Measurements from ENCODE around the gene IGFBP1.
"Not testable (repeated sequence)": the region's sequence is repeated elsewhere in the genome, so short reads cannot be mapped to it uniquely, and the experiment has no call there.

IGFBP1 gene

DNA sequence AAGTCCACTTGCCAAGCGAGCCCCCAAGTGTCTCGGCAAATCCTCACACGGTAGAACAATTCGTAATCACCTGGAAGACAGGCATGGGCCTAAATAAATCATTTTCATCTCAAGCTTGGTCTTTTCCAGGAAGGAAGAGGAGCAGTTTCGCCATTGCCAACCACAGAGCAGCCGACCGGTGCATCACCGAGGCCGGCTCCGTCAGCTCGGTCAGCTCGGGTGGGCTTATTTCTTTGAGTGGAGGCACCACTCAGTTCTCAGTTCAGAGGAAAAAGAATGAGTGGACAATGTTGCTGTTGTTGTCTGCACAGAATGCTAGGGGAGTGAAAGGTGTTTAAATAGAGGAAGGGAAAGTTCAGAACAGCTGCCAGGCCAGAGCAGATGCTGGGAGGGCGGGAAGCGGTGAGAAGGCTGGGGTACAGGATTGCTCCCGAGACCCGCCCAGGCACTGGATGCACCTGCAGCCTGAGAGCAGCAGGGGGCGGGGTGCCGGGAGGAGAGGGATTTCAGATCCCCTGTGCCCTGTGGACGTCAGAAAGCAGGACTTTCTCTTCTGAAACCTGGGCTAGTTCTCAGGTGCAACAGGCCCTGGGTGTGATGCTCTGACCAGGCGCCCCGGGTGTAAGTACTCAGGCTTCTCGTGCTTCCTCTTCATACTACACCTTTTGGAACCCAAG, 50.5 kb downstream of the IGFBP1 start:
- DNase-seq (ENCODE audit: low spot score): no peak

DNA sequence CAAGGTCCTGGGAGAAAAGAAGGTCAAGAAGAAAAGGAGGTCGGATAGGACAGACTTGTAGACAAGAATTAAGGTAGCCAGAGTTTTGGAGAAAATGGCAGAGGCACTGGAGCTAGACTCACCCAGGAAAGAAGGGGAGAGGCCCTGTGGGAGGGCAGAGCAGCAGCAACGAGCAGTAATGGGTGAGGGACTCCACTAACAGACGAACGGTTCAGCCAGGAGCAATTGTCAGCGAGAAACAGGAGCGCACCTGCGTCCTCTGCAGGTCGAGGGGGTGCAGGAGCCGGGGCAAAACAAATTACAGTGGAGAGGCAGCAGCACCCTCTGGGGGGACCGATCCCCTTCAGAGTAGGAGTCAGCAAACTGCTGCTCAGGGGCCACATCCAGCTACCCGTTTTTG, 51.3 kb downstream of the IGFBP1 start:
- DNase-seq (ENCODE audit: low spot score): no peak

DNA sequence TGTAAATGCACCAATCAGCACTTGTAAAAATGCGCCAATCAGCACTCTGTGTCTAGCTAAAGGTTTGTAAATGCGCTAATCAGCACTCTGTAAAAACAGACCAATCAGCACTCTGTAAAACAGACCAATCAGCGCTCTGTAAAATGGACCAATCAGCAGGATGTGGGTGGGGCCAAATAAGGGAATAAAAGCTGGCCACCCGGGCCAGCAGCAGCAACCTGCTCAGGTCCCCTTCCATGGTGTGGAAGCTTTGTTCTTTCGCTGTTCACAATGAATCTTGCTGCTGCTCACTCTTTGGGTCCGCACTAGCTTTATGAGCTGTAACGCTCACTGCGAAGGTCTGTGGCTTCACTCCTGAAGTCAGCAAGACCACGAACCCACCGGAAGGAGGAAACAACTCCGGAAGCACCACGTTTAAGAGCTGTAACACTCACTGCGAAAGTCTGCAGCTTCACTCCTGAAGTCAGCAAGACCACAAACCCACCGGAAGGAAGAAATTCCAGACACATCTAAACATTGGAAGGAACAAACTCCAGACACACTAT, 52.0 kb downstream of the IGFBP1 start:
- not testable (repeated sequence) for DNase-seq (ENCODE audit: low spot score)

DNA sequence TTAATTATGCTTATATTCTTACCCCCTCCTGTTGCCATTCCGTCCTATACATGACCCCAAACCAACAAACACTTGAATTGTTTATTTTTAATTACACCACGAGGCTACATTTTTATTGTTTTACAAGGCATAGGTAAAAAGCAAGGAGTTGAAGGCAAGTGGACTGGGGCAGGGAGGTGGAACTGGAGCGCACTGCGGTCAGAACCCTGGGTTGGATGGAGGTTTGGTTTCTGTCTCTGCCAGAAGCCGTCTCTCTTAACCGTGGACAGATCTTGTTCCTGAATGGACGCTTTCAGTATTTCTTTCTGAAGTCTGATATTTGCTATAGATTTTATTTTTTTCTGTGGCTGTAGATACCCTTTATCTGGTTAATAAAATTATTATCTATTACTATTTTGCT, 52.7 kb downstream of the IGFBP1 start:
- no peak for DNase-seq (ENCODE audit: low spot score)
